GM12875 (cell line): ENCODE results near the gene TBL1X.

Experiments used
- H3K4me3 ChIP-seq: one replicate; pipeline ENCODE4 v1.5.1; 2011; ENCODE audit warnings: low read depth, low read length, control low read depth
- CTCF ChIP-seq: IDR thresholded peaks from 2 replicates; pipeline ENCODE4 v1.5.1; 2011; ENCODE audit warnings: low read depth, mild to moderate bottlenecking, control low read depth, inconsistent platforms, low read length, moderate library complexity, borderline replicate concordance; ENCODE audit not compliant: insufficient read depth

Gene TBL1X

GRCh38 chrX:9578083-9578779 lies 113.4 kb downstream of the TBL1X start:
- H3K4me3 ChIP-seq: no peak overlapping the region
- no peak for TF ChIP-seq CTCF

- no peak for TF ChIP-seq CTCF
- H3K4me3 ChIP-seq: no peak overlapping the region
Observed at GRCh38 chrX:9581771-9582385, 117.0 kb downstream of the TBL1X start.

GRCh38 chrX:9582956-9583355 lies 118.1 kb downstream of the TBL1X start:
- no peak for TF ChIP-seq CTCF
- no peak overlapping the region for H3K4me3 ChIP-seq

GRCh38 chrX:9586992-9587392 lies 122.1 kb downstream of the TBL1X start:
- H3K4me3 ChIP-seq: no peak overlapping the region
- no peak for TF ChIP-seq CTCF

GRCh38 chrX:9587642-9588041 lies 122.8 kb downstream of the TBL1X start:
- TF ChIP-seq CTCF: no peak
- H3K4me3 ChIP-seq: no peak overlapping the region

- TF ChIP-seq CTCF: no peak
- no peak overlapping the region for H3K4me3 ChIP-seq
Observed at GRCh38 chrX:9591496-9591895, 126.6 kb downstream of the TBL1X start.

- TF ChIP-seq CTCF: no peak
- no peak overlapping the region for H3K4me3 ChIP-seq
Observed at GRCh38 chrX:9593756-9594155, 128.9 kb downstream of the TBL1X start.
